ENCODE results near the gene NSA2. TPM values are rescaled to one million over a fixed set of nuclear protein-coding genes. Genes with fewer than 3 reads are reported as not detected.
A peak's percentile ranks its signal among the peaks of the same experiment; 100 is the strongest.

NSA2 gene
- total RNA-seq, 4 donors from 2014 or later: 24.7 to 88.0 (median 37.4) TPM

GRCh38 chr5:74763504-74763903 lies 3.5 kb upstream of the NSA2 start:
- intact Hi-C loops (cut with DNase I; ENCODE audit: low total_unique reads): no loop called here
- TF ChIP-seq CTCF (IDR thresholded peaks at IDR 0.05) (no peak), POLR2AphosphoS5 (IDR thresholded peaks at IDR 0.05) (no peak), EP300 (IDR thresholded peaks at IDR 0.05; ENCODE audit: low read depth) (no peak), POLR2A (IDR thresholded peaks at IDR 0.05) (no peak)
- Histone ChIP-seq H3K4me1 (peaks cover 18 to 32% (median 23%) of the 10 kb centered on the region in 4 donors), H3K27ac (no peak overlapping the region), H3K27me3 (no peaks in the 10 kb centered on the region), H3K36me3 (peaks cover 0 to 15% (median 6%) of the 10 kb centered on the region in 4 donors), H3K4me3 (no peak overlapping the region), H3K9me3 (no peaks in the 10 kb centered on the region)
- DNase-seq: no peak
- in situ Hi-C loops (cut with MboI; ENCODE audit: low pct_ligation_motif_present in 1 of 4, low pct_unique_long_range_greater_than_20kb in 1 of 4, low sequenced_read_pairs in 3 of 4): no loop called here

- H3K4me3 ChIP-seq: peak overlapping the region in 1 of 4 donors; percentile 91
- H3K4me1 ChIP-seq: peaks cover 18 to 33% (median 23%) of the 10 kb centered on the region in 4 donors
- in situ Hi-C loops (cut with MboI; ENCODE audit: low pct_ligation_motif_present in 1 of 4, low pct_unique_long_range_greater_than_20kb in 1 of 4, low sequenced_read_pairs in 3 of 4) (no loop called here), intact Hi-C loops (cut with DNase I; ENCODE audit: low total_unique reads) (no loop called here)
- no peaks in the 10 kb centered on the region for H3K27me3 ChIP-seq
- no peak for DNase-seq
- 47 to 59% methylated on average over 5 to 9 of the region's 9 CpGs for WGBS, 2 donors (ENCODE audit: low coverage in 1 of 2)
- peaks cover 0 to 19% (median 9%) of the 10 kb centered on the region in 4 donors for H3K36me3 ChIP-seq
- H3K27ac ChIP-seq: peak overlapping the region in 1 of 4 donors; percentile 84
- TF ChIP-seq POLR2A (IDR thresholded peaks at IDR 0.05) (no peak), CTCF (IDR thresholded peaks at IDR 0.05) (no peak), EP300 (IDR thresholded peaks at IDR 0.05; ENCODE audit: low read depth) (no peak), POLR2AphosphoS5 (IDR thresholded peaks at IDR 0.05) (no peak)
- no peaks in the 10 kb centered on the region for H3K9me3 ChIP-seq
These were observed 1.8 kb upstream of the NSA2 start for GRCh38 chr5:74765201-74765600.

- TF ChIP-seq EP300 (IDR thresholded peaks at IDR 0.05; ENCODE audit: low read depth) (no peak), CTCF (IDR thresholded peaks at IDR 0.05) (no peak), POLR2A (IDR thresholded peaks at IDR 0.05) (no peak), POLR2AphosphoS5 (IDR thresholded peaks at IDR 0.05) (no peak)
- Histone ChIP-seq H3K4me3 (peak overlapping the region; percentile 71 to 93 (median 84)), H3K36me3 (peaks cover 0 to 26% (median 8%) of the 10 kb centered on the region in 4 donors), H3K27ac (peak overlapping the region; percentile 84 to 88 (median 87)), H3K9me3 (no peaks in the 10 kb centered on the region), H3K4me1 (peaks cover 18 to 33% (median 23%) of the 10 kb centered on the region in 4 donors), H3K27me3 (no peaks in the 10 kb centered on the region)
- 60 to 70% methylated on average over 12 to 27 of the region's 27 CpGs for WGBS, 2 donors (ENCODE audit: low coverage in 1 of 2)
- in situ Hi-C loops (cut with MboI; ENCODE audit: low pct_ligation_motif_present in 1 of 4, low pct_unique_long_range_greater_than_20kb in 1 of 4, low sequenced_read_pairs in 3 of 4) (no loop called here), intact Hi-C loops (cut with DNase I; ENCODE audit: low total_unique reads) (no loop called here)
- no peak for DNase-seq
These were observed 1.1 kb upstream of the NSA2 start for GRCh38 chr5:74765929-74766328.

- TF ChIP-seq EP300 (IDR thresholded peaks at IDR 0.05; ENCODE audit: low read depth) (no peak), CTCF (IDR thresholded peaks at IDR 0.05) (peak; percentile 51 to 69 (median 53))
- 0 to 1% methylated on average over 1 to 10 of the region's 10 CpGs for WGBS, 2 donors (ENCODE audit: low coverage in 1 of 2)
- in situ Hi-C loops (cut with MboI; ENCODE audit: low pct_ligation_motif_present in 1 of 4, low pct_unique_long_range_greater_than_20kb in 1 of 4, low sequenced_read_pairs in 3 of 4): no loop called here
- Histone ChIP-seq H3K4me3 (peak overlapping the region; percentile 71 to 93 (median 84)), H3K9me3 (no peaks in the 10 kb centered on the region), H3K4me1 (peaks cover 18 to 33% (median 23%) of the 10 kb centered on the region in 4 donors), H3K27me3 (no peaks in the 10 kb centered on the region), H3K36me3 (peaks cover 0 to 28% (median 10%) of the 10 kb centered on the region in 4 donors), H3K27ac (peak overlapping the region; percentile 84 to 88 (median 87))
- DNase-seq: no peak
- intact Hi-C loops (cut with DNase I; ENCODE audit: low total_unique reads): no loop called here
These were observed 616 bp upstream of the NSA2 start for GRCh38 chr5:74766418-74766848.
